Vagina (tissue), 2 donors: ENCODE measurements around the gene KLHL4. TPM values are rescaled to one million over a fixed set of nuclear protein-coding genes. Genes with fewer than 3 reads are reported as not detected.
"Not testable (repeated sequence)": the region's sequence is repeated elsewhere in the genome, so short reads cannot be mapped to it uniquely, and the experiment has no call there.

Experiments used
- DNase-seq, 2 donors: peaks; one replicate each; pipeline ENCODE4 v3.0.0-alpha.2; 2017; ENCODE audit errors: extremely low spot score in 2 of 2
- H3K27ac ChIP-seq: fragments of 200-600 bp; sonication (generic); one replicate; pipeline ENCODE4 v1.5.1; 2019
- H3K27me3 ChIP-seq: fragments of 200-600 bp; sonication (generic); one replicate; pipeline ENCODE4 v1.5.1; 2019
- H3K36me3 ChIP-seq, 2 donors: fragments of 200-600 bp; sonication (generic); one replicate each; pipeline ENCODE4 v1.5.1; 2017 to 2019
- H3K4me1 ChIP-seq: fragments of 200-600 bp; sonication (generic); one replicate; pipeline ENCODE4 v1.5.1; 2019
- H3K4me3 ChIP-seq, 2 donors: fragments of 200-600 bp; sonication (generic); 1 replicate in 1 of 2; 2 replicates in 1 of 2; pipeline ENCODE4 v1.5.1; 2016 to 2019
- H3K9me3 ChIP-seq: fragments of 200-600 bp; sonication (generic); one replicate; pipeline ENCODE4 v1.5.1; 2019
- POLR2A ChIP-seq, 2 donors: fragments of 450-650 bp; IDR thresholded peaks; one replicate each; pipeline ENCODE4 v1.6.1; 2017; ENCODE audit warnings: antibody characterized with exemption in 2 of 2, mild to moderate bottlenecking in 2 of 2, moderate library complexity in 2 of 2
- POLR2AphosphoS5 ChIP-seq, 2 donors: sonication (generic); formaldehyde crosslinking; IDR thresholded peaks; one replicate each; pipeline ENCODE4 v1.9.0; 2017; ENCODE audit warnings: antibody characterized with exemption in 2 of 2, mild to moderate bottlenecking in 2 of 2, low read depth in 1 of 2; ENCODE audit not compliant: insufficient read depth in 1 of 2
- intact Hi-C: fragments of 100-400 bp; cut with DNase I; formaldehyde crosslinking; loops from one replicate; pipeline ENCODE4 v1.15.1; 2023
- total RNA-seq: library from RNA; depleted of rRNA; stranded (reverse); fragments of >200 nt; gene quantifications from one replicate; pipeline ENCODE4 v1.2.3, GENCODE V29; 2016
- TF ChIP-seq, protein P1 (sequence below), 3 experiments: fragments of 450-650 bp in 2 of 3; fragments of 200-600 bp in 1 of 3; sonication (generic) in 1 of 3; IDR thresholded peaks; one replicate each; pipeline ENCODE4 v1.5.1; 2017 to 2019; ENCODE audit warnings: antibody characterized with exemption in 3 of 3, mild to moderate bottlenecking in 2 of 3, moderate library complexity in 2 of 3

KLHL4 gene, protein sequence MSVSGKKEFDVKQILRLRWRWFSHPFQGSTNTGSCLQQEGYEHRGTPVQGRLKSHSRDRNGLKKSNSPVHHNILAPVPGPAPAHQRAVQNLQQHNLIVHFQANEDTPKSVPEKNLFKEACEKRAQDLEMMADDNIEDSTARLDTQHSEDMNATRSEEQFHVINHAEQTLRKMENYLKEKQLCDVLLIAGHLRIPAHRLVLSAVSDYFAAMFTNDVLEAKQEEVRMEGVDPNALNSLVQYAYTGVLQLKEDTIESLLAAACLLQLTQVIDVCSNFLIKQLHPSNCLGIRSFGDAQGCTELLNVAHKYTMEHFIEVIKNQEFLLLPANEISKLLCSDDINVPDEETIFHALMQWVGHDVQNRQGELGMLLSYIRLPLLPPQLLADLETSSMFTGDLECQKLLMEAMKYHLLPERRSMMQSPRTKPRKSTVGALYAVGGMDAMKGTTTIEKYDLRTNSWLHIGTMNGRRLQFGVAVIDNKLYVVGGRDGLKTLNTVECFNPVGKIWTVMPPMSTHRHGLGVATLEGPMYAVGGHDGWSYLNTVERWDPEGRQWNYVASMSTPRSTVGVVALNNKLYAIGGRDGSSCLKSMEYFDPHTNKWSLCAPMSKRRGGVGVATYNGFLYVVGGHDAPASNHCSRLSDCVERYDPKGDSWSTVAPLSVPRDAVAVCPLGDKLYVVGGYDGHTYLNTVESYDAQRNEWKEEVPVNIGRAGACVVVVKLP
- 0.25 TPM for total RNA-seq

DNA sequence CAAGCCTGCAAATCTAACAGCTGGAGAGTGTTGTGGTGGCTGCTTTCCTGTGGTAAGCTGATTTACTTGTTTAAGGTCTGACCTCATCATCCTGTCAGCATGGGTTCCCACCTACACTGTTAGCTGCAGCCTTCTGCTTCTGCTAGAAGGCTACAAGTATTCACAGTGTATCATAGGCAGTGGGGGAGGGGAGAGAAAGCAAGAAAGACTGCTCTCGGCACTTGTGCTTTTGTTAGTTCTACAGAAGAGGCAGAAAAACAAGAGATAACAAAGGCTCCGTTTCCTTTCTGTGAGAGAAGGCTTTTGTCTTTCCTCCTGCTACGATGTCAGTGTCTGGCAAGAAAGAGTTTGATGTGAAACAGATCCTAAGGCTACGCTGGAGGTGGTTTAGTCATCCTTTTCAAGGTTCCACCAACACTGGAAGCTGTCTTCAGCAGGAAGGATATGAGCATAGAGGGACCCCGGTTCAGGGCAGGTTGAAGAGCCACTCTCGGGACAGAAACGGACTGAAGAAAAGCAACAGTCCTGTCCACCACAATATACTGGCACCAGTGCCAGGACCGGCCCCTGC lies at the start of gene KLHL4:
Gene KLHL4, plus strand, starts transcription at position 232 of the 571 bp plus-strand sequence. Its CDS starts 92 bp downstream, at position 324.
- H3K9me3 ChIP-seq: no peaks in the 10 kb centered on the region
- no peak for DNase-seq
- intact Hi-C loops: no loop called here
- H3K4me3 ChIP-seq: peak within 1 kb of the TSS; percentile 22 to 28
- H3K4me1 ChIP-seq: no peaks in the 10 kb centered on the region
- TF ChIP-seq POLR2A (IDR thresholded peaks at IDR 0.05) (no peak), POLR2AphosphoS5 (IDR thresholded peaks at IDR 0.05; ENCODE audit: insufficient read depth in 1 of 2, low read depth in 1 of 2) (no peak)
- TF ChIP-seq, protein P1, sequence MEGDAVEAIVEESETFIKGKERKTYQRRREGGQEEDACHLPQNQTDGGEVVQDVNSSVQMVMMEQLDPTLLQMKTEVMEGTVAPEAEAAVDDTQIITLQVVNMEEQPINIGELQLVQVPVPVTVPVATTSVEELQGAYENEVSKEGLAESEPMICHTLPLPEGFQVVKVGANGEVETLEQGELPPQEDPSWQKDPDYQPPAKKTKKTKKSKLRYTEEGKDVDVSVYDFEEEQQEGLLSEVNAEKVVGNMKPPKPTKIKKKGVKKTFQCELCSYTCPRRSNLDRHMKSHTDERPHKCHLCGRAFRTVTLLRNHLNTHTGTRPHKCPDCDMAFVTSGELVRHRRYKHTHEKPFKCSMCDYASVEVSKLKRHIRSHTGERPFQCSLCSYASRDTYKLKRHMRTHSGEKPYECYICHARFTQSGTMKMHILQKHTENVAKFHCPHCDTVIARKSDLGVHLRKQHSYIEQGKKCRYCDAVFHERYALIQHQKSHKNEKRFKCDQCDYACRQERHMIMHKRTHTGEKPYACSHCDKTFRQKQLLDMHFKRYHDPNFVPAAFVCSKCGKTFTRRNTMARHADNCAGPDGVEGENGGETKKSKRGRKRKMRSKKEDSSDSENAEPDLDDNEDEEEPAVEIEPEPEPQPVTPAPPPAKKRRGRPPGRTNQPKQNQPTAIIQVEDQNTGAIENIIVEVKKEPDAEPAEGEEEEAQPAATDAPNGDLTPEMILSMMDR (IDR thresholded peaks at IDR 0.05): no peak
- H3K27me3 ChIP-seq: no peaks in the 10 kb centered on the region
- no peak within 1 kb of the TSS for H3K27ac ChIP-seq
- H3K36me3 ChIP-seq: no peaks in the 10 kb centered on the region

DNA sequence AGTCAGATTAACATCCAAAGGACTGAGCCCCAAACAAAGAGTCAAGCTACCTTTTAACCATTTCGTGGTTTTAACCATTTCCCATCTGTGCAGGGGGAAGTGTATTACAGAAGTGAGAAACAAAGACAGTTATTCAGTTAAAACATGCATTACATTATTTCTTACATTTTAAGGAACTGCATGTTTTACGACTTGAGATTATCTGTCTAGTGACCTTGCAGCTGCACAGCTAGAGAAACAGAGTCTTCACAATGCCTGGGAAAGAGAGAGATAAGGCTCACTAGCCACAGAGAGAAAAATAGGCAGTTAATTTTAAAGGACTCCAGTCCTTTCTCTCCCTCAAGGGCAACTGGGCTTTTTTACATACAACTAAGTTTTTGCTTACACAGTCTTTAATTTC lies 48.7 kb upstream of the KLHL4 start:
- Histone ChIP-seq H3K27me3 (no peaks in the 10 kb centered on the region), H3K4me1 (no peaks in the 10 kb centered on the region), H3K27ac (no peak overlapping the region), H3K36me3 (no peaks in the 10 kb centered on the region), H3K4me3 (no peak overlapping the region), H3K9me3 (no peaks in the 10 kb centered on the region)
- intact Hi-C loops: no loop called here
- no peak for DNase-seq
- TF ChIP-seq POLR2A (IDR thresholded peaks at IDR 0.05): no peak
- TF ChIP-seq, protein P1 (IDR thresholded peaks at IDR 0.05): no peak
- TF ChIP-seq POLR2AphosphoS5 (IDR thresholded peaks at IDR 0.05; ENCODE audit: insufficient read depth in 1 of 2, low read depth in 1 of 2): no peak

DNA sequence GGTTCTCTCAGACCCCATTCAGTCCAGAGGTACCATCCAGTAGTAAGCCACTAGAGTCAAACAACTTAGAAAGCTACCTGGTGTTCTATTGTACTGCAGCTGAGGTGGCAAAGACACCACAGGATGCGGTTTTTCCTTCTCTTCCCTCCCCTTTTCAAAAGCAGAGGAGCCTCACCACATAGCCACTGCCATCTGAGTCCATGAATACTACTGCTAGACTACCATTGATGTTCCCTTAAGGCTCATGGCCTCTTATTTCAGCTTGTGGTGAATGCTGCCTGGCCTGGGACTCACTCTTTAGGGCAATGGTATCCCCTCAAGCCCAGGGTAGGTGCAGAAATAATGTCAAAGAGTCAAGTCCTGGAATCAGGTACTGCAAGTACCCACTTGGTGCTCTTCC lies 41.8 kb upstream of the KLHL4 start:
- Histone ChIP-seq H3K9me3 (no peaks in the 10 kb centered on the region), H3K27me3 (no peaks in the 10 kb centered on the region), H3K4me1 (no peaks in the 10 kb centered on the region), H3K27ac (no peak overlapping the region), H3K36me3 (no peaks in the 10 kb centered on the region), H3K4me3 (no peak overlapping the region)
- intact Hi-C loops: no loop called here
- DNase-seq: no peak
- TF ChIP-seq POLR2AphosphoS5 (IDR thresholded peaks at IDR 0.05; ENCODE audit: insufficient read depth in 1 of 2, low read depth in 1 of 2): no peak
- no peak for TF ChIP-seq POLR2A (IDR thresholded peaks at IDR 0.05)
- TF ChIP-seq, protein P1 (IDR thresholded peaks at IDR 0.05): no peak

DNA sequence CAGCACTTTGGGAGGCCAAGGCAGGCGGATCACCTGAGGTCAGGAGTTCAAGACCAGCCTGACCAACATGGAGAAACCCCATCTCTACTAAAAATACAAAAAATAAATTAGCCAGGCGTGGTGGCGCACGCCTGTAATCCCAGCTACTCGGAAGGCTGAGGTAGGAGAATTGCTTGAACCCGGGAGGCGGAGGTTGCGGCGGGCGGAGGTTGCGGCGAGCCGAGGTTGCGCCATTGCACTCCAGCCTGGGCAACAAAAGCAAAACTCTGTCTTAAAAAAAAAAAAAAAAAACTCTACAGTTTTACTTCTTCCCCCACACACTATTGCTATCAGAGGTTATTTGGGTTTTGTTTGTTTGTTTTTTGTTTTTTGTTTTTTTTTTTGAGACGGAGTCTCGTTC lies 38.9 kb upstream of the KLHL4 start:
- H3K9me3 ChIP-seq, H3K4me3 ChIP-seq, DNase-seq, H3K27ac ChIP-seq, intact Hi-C loops, H3K36me3 ChIP-seq, H3K4me1 ChIP-seq, H3K27me3 ChIP-seq: not testable (repeated sequence)

DNA sequence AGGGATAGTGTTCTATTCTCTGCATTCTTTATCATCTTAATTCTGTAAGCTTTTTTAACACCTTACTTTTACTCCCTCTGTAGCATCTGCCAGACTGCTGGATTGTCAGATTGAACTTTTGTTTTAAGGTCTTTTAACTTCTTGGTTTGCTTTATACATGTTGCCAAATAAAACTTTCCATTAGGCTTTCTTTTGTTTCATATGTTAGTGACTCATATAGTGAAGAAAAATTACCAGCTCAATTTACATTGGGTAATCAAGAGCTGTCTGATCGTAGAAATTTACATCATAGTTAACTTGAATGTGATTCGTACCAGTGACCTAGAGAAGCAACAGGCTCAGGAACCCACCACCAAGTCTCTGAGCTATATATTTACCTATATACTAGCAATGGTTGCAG lies 28.5 kb upstream of the KLHL4 start:
- no peaks in the 10 kb centered on the region for H3K27me3 ChIP-seq
- TF ChIP-seq POLR2A (IDR thresholded peaks at IDR 0.05): no peak
- TF ChIP-seq POLR2AphosphoS5 (IDR thresholded peaks at IDR 0.05; ENCODE audit: insufficient read depth in 1 of 2, low read depth in 1 of 2): no peak
- TF ChIP-seq, protein P1 (IDR thresholded peaks at IDR 0.05): no peak
- H3K27ac ChIP-seq: no peak overlapping the region
- H3K36me3 ChIP-seq: no peaks in the 10 kb centered on the region
- no peaks in the 10 kb centered on the region for H3K4me1 ChIP-seq
- H3K9me3 ChIP-seq: no peaks in the 10 kb centered on the region
- intact Hi-C loops: no loop called here
- no peak overlapping the region for H3K4me3 ChIP-seq
- DNase-seq: no peak
